ENCODE data around the gene USP36. TPM values are rescaled to one million over a fixed set of nuclear protein-coding genes. Genes with fewer than 3 reads are reported as not detected.
"Not testable (repeated sequence)": the region's sequence is repeated elsewhere in the genome, so short reads cannot be mapped to it uniquely, and the experiment has no call there.

USP36 gene
- total RNA-seq: 10 to 100 TPM; 31.2 to 66.6 TPM

DNA sequence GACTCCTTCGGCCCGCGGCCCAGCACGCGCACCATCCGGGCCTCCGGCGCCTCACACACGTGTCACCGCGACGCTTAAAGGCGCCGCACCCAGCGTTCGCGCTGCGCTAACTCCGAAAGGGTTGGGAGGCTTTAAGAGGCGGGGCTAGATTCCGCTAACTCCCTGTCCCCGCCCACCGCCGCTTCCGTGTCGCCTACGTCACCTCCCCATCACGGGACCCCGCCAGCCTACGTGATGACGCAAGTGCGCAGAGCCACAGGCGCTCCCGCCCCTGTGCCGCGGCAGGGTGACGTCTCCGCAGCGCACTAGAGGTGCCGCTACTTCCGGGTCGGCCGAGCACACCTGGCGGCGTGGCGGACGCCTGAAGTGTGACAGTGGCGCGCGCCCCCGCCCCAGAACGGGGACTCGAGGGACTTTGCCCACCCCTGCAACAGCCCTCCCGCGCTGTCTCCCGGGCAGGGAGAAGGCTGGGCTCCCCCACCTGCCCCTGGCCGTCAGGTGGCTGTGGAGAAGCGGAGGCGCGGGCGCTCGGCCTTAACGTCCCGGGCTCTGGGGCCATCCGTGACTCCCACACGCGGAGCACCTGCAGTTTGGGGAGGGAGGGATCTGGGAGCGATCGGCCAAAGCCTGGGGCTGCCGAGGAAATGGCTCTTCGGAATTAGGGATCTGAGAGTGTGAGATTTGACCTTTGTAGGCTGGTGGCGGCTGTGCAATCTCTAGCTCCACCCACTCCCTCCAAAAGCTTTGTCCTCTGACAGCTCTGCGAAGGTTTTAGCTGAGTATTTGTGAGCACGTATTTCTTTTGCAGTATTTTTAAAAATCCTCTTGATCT lies at the start of gene USP36:
TSS of gene USP36 (minus strand) at position 35 of the 832 bp plus-strand sequence. CDS start 4,451 bp downstream, outside the sequence.
- TF ChIP-seq, protein P1, sequence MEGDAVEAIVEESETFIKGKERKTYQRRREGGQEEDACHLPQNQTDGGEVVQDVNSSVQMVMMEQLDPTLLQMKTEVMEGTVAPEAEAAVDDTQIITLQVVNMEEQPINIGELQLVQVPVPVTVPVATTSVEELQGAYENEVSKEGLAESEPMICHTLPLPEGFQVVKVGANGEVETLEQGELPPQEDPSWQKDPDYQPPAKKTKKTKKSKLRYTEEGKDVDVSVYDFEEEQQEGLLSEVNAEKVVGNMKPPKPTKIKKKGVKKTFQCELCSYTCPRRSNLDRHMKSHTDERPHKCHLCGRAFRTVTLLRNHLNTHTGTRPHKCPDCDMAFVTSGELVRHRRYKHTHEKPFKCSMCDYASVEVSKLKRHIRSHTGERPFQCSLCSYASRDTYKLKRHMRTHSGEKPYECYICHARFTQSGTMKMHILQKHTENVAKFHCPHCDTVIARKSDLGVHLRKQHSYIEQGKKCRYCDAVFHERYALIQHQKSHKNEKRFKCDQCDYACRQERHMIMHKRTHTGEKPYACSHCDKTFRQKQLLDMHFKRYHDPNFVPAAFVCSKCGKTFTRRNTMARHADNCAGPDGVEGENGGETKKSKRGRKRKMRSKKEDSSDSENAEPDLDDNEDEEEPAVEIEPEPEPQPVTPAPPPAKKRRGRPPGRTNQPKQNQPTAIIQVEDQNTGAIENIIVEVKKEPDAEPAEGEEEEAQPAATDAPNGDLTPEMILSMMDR (IDR thresholded peaks at IDR 0.05): peak in 3 of 4 experiments; percentile 11 to 53 (median 52)
- TF ChIP-seq POLR2AphosphoS5 (IDR thresholded peaks at IDR 0.05) (peak; percentile 100), POLR2A (IDR thresholded peaks at IDR 0.05) (peak; percentile 84)
- H3K4me1 ChIP-seq (replicated peaks): peaks cover 9% of the 10 kb centered on the region
- peaks cover under 1 to 3% of the 10 kb centered on the region in 2 donors for H3K36me3 ChIP-seq
- intact Hi-C loops (cut with DNase I): no loop called here
- no peaks in the 10 kb centered on the region for H3K27me3 ChIP-seq (replicated peaks; ENCODE audit: insufficient read depth)
- peak within 1 kb of the TSS; percentile 97 for H3K27ac ChIP-seq
- peak within 1 kb of the TSS; percentile 84 to 87 for H3K4me3 ChIP-seq
- WGBS: under 1% methylated on average over 74 of the region's 74 CpGs
- H3K9me3 ChIP-seq: no peaks in the 10 kb centered on the region
- peak; percentile 99 for DNase-seq (ENCODE audit: low spot score)

DNA sequence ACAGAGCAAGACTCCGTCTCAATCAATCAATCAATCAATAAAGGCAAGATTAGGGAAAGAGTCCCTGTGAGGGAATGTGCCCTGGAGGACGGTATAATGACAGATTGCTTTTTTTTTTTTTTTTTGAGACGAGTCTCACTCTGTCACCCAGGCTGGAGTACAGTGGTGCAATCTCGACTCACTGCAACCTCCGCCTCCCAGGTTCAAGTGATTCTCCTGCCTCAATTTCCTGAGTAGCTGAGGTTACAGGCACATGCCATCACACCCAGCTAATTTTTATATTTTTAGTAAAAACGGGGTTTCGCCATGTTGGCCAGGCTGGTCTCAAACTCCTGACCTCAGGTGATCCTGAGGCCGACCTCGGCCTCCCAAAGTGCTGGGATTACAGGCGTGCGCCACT lies 49.5 kb upstream of the USP36 start:
- H3K27me3 ChIP-seq (replicated peaks; ENCODE audit: insufficient read depth); H3K4me1 ChIP-seq (replicated peaks); DNase-seq (ENCODE audit: low spot score); H3K36me3 ChIP-seq; H3K27ac ChIP-seq; intact Hi-C loops (cut with DNase I); H3K9me3 ChIP-seq; H3K4me3 ChIP-seq: not testable (repeated sequence)
- WGBS: 84% methylated on average over 11 of the region's 11 CpGs

DNA sequence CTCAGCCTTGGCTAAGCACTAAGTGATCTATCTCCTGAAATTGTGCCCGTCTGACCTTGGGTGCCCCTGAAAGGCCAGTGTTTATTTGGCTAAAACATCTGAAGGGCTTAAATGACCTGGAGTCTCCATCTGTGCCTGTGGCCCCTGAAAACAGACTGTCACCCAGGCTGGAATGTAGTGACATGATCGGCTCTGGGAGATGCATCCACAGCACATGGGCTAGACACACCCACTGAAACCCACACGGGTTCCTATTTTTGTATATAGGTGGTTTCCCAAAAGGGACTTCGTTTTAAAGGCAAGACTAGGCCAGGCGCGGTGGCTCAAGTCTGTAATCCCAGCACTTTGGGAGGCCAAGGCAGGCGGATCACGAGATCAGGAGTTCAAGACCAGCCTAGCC lies 48.9 kb upstream of the USP36 start:
- Histone ChIP-seq H3K27me3 (replicated peaks; ENCODE audit: insufficient read depth) (no peaks in the 10 kb centered on the region), H3K4me3 (no peak overlapping the region), H3K4me1 (replicated peaks) (peaks cover under 1% of the 10 kb centered on the region), H3K9me3 (no peaks in the 10 kb centered on the region), H3K36me3 (no peaks in the 10 kb centered on the region), H3K27ac (no peak overlapping the region)
- no peak for DNase-seq (ENCODE audit: low spot score)
- TF ChIP-seq POLR2AphosphoS5 (IDR thresholded peaks at IDR 0.05): no peak
- no peak for TF ChIP-seq POLR2A (IDR thresholded peaks at IDR 0.05)
- TF ChIP-seq, protein P1 (IDR thresholded peaks at IDR 0.05): no peak
- WGBS: 69% methylated on average over 8 of the region's 8 CpGs
- intact Hi-C loops (cut with DNase I): no loop called here

DNA sequence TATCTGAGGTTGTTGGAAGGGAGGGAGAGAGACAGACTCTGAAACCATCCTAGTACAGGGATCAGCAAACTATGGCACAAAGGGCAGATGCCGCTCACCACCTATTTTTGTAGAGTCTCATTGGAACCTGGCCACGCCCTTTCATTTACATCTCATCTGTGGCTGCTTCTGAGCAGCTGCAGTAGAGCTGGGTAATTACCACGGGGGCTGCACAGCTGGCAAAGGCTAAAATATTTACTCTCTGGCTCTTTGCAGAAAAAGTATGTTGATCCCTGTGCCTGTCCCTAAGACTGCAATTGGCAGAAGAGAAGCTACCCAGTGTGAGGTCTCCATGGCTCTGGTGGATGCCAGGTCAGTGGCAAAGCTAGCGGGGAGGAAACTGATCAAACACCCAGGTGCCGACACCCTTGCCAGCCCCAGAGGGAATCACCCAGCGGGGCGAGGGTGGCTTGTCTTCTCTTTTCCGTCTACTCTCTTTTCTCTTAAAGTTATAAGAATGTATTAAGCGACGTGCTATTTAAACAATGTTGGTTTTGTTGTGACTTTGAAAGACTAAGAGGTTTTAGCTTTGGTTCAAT lies 48.4 kb upstream of the USP36 start:
- Histone ChIP-seq H3K27ac (no peak overlapping the region), H3K4me3 (no peak overlapping the region), H3K9me3 (no peaks in the 10 kb centered on the region), H3K27me3 (replicated peaks; ENCODE audit: insufficient read depth) (no peaks in the 10 kb centered on the region), H3K36me3 (no peaks in the 10 kb centered on the region), H3K4me1 (replicated peaks) (peaks cover 3% of the 10 kb centered on the region)
- DNase-seq (ENCODE audit: low spot score): no peak
- intact Hi-C loops (cut with DNase I): no loop called here
- no peak for TF ChIP-seq POLR2A (IDR thresholded peaks at IDR 0.05)
- TF ChIP-seq, protein P1 (IDR thresholded peaks at IDR 0.05): no peak
- TF ChIP-seq POLR2AphosphoS5 (IDR thresholded peaks at IDR 0.05): no peak
- WGBS: 69% methylated on average over 10 of the region's 10 CpGs

DNA sequence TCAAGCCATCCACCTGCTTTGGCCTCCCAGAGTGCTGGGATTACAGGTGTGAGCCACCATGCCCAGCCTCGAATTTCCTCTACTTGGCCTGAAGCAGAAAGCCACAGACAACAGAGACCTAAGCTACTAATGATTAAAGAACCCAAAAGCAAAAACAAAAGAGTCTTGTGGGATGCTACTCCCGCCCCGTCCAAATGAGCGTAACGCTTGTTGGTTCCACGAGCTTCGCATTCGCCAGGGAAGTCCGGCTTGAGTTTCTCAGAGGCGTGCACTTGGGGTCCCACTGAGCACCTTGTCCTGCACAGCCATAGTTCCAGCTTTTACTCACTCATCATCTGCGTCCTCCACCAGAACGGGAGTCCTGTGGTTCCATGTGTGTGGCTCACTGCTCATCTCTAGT lies 46.3 kb upstream of the USP36 start:
- intact Hi-C loops (cut with DNase I): no loop called here
- peaks cover 3% of the 10 kb centered on the region for H3K4me1 ChIP-seq (replicated peaks)

More for the DNA sequence above, 46.3 kb upstream of the USP36 start:
- Histone ChIP-seq H3K27ac (no peak overlapping the region), H3K36me3 (no peaks in the 10 kb centered on the region), H3K4me3 (no peak overlapping the region), H3K9me3 (no peaks in the 10 kb centered on the region), H3K27me3 (replicated peaks; ENCODE audit: insufficient read depth) (no peaks in the 10 kb centered on the region)
- DNase-seq (ENCODE audit: low spot score): no peak
- WGBS: 93% methylated on average over 12 of the region's 12 CpGs
- TF ChIP-seq POLR2A (IDR thresholded peaks at IDR 0.05): no peak
- no peak for TF ChIP-seq POLR2AphosphoS5 (IDR thresholded peaks at IDR 0.05)
- TF ChIP-seq, protein P1 (IDR thresholded peaks at IDR 0.05): no peak

All from prostate gland (tissue), 2 donors.